ENCODE measurements around the gene RICTOR.

DNA sequence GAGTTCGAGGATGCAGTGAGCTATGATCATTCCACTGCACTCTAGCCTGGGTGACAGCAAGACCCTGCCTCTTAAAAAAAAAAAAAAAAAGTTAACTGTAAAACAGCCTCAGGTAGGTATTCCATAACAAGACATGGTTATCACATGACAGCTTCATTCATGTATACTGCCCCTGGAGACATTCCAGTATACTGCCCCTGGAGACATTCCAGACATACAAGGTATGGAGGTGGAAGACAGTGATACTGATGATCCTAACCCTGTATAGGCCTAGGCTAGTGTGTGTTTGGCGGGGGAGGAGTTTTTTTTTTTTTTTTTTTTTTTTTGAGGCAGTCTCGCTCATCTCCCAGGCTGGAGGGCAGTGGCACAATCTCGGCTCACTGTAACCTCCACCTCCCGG is 105.5 kb downstream of the RICTOR start:
- TF ChIP-seq, protein P1, sequence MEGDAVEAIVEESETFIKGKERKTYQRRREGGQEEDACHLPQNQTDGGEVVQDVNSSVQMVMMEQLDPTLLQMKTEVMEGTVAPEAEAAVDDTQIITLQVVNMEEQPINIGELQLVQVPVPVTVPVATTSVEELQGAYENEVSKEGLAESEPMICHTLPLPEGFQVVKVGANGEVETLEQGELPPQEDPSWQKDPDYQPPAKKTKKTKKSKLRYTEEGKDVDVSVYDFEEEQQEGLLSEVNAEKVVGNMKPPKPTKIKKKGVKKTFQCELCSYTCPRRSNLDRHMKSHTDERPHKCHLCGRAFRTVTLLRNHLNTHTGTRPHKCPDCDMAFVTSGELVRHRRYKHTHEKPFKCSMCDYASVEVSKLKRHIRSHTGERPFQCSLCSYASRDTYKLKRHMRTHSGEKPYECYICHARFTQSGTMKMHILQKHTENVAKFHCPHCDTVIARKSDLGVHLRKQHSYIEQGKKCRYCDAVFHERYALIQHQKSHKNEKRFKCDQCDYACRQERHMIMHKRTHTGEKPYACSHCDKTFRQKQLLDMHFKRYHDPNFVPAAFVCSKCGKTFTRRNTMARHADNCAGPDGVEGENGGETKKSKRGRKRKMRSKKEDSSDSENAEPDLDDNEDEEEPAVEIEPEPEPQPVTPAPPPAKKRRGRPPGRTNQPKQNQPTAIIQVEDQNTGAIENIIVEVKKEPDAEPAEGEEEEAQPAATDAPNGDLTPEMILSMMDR (tag by site-specific recombination; IDR thresholded peaks at IDR 0.05) = no peak
- no peak for TF ChIP-seq ZBTB6 (tag by site-specific recombination; IDR thresholded peaks at IDR 0.05)
- no peak for TF ChIP-seq ZNF10 (tag by site-specific recombination; IDR thresholded peaks at IDR 0.05)
- no peak for TF ChIP-seq ZBTB20 (tag by site-specific recombination; IDR thresholded peaks at IDR 0.05)
- no peak for TF ChIP-seq SETDB1 (IDR thresholded peaks at IDR 0.05; ENCODE audit: insufficient read length, low read length)
- TF ChIP-seq ZNF785 (tag by site-specific recombination; IDR thresholded peaks at IDR 0.05) = no peak
- TF ChIP-seq REST (tag by site-specific recombination; IDR thresholded peaks at IDR 0.05) = no peak
- TF ChIP-seq SCRT2 (tag by site-specific recombination; IDR thresholded peaks at IDR 0.05) = no peak
- no peak for TF ChIP-seq ZNF747 (tag by site-specific recombination; IDR thresholded peaks at IDR 0.05)
- TF ChIP-seq ZNF175 (tag by site-specific recombination; IDR thresholded peaks at IDR 0.05) = no peak
- no peak for TF ChIP-seq HOXD13 (CRISPR knock-in tag; IDR thresholded peaks at IDR 0.05; ENCODE audit: borderline replicate concordance)
